WERI-Rb-1 (cell line): Measurements from ENCODE around the gene VSIG10.
"Not testable (repeated sequence)": the region's sequence is repeated elsewhere in the genome, so short reads cannot be mapped to it uniquely, and the experiment has no call there.

Experiments
- DNase-seq: peaks from one replicate; pipeline ENCODE4 v3.0.0-alpha.2; 2020
- H3K27ac ChIP-seq: fragments of 250-450 bp; sonication (Bioruptor Pico); 2 replicates; pipeline ENCODE4 v1.5.1; 2020; ENCODE audit warnings: mild to moderate bottlenecking, moderate library complexity
- H3K27me3 ChIP-seq: fragments of 250-450 bp; sonication (Bioruptor Pico); 2 replicates; pipeline ENCODE4 v1.5.1; 2021; ENCODE audit warnings: mild to moderate bottlenecking, low read depth, moderate library complexity; ENCODE audit not compliant: insufficient read depth, severe bottlenecking
- H3K36me3 ChIP-seq: fragments of 250-450 bp; sonication (Bioruptor Pico); 2 replicates; pipeline ENCODE4 v1.5.1; 2020; ENCODE audit warnings: mild to moderate bottlenecking, moderate library complexity
- H3K4me3 ChIP-seq: 2 replicates; pipeline ENCODE4 v1.5.1; 2011; ENCODE audit warnings: low read depth, mild to moderate bottlenecking, control low read depth, low read length
- H3K9me3 ChIP-seq: fragments of 250-450 bp; sonication (Bioruptor Pico); 2 replicates; pipeline ENCODE4 v1.5.1; 2021; ENCODE audit warnings: mild to moderate bottlenecking, moderate library complexity; ENCODE audit not compliant: severe bottlenecking
- TF ChIP-seq, protein P1 (sequence below): IDR thresholded peaks from 2 replicates; pipeline ENCODE4 v1.5.1; 2011; ENCODE audit warnings: low read depth, mild to moderate bottlenecking, control low read depth, inconsistent platforms, low read length

The VSIG10 gene

DNA sequence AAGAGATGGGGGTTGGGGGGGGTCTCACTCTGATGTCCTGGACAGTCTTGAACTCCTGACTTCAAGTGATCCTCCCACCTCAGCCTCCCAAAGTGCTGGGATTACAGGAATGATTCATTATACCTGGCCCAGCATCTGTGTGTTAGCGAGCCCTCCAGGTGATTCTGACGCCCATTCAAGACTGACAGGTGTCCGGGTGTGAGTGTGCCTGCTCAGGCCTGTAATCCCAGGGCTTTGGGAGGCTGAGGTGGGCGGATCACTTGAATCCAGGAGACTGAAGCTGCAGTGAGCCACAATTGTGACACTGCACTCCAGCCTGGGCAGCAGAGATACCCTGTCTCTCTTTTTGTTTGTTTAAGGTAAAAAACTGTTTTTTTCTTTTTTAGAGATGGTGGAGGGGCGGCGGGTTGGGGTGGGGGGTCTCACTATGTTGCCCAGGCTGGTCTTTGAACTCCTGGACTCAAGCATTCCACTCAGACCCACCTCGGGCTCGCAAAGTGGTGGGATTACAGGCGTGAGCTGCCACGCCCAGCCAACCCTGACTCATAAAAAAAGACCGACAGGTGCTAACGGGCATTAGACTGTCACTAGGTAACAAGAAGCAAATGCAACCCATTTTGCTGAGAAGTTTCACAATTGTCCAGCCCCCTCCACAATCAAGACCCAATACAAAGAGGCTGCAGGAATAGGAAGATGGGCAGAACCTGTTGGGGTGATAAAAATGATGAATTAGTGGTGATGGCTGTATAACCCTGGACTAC, 4.7 kb downstream of the VSIG10 start:
- peak; percentile 81 for DNase-seq
- Histone ChIP-seq H3K4me3 (no peak overlapping the region), H3K36me3 (peaks cover 2% of the 10 kb centered on the region; the same call in 1 of the 2 replicates), H3K27me3 (no peaks in the 10 kb centered on the region), H3K9me3 (no peaks in the 10 kb centered on the region), H3K27ac (peak overlapping the region; percentile 3)
- TF ChIP-seq, protein P1, sequence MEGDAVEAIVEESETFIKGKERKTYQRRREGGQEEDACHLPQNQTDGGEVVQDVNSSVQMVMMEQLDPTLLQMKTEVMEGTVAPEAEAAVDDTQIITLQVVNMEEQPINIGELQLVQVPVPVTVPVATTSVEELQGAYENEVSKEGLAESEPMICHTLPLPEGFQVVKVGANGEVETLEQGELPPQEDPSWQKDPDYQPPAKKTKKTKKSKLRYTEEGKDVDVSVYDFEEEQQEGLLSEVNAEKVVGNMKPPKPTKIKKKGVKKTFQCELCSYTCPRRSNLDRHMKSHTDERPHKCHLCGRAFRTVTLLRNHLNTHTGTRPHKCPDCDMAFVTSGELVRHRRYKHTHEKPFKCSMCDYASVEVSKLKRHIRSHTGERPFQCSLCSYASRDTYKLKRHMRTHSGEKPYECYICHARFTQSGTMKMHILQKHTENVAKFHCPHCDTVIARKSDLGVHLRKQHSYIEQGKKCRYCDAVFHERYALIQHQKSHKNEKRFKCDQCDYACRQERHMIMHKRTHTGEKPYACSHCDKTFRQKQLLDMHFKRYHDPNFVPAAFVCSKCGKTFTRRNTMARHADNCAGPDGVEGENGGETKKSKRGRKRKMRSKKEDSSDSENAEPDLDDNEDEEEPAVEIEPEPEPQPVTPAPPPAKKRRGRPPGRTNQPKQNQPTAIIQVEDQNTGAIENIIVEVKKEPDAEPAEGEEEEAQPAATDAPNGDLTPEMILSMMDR: no peak

- DNase-seq: no peak
- peaks cover 4% of the 10 kb centered on the region for H3K36me3 ChIP-seq
- H3K4me3 ChIP-seq: no peak overlapping the region
- no peak overlapping the region for H3K27ac ChIP-seq
- no peaks in the 10 kb centered on the region for H3K27me3 ChIP-seq
- H3K9me3 ChIP-seq: no peaks in the 10 kb centered on the region
- TF ChIP-seq, protein P1: no peak
Observed at GRCh38 chr12:118098401-118098800, 5.4 kb downstream of the VSIG10 start.

GRCh38 chr12:118094039-118094438, 9.8 kb downstream of the VSIG10 start:
- TF ChIP-seq, protein P1: no peak
- no peak overlapping the region for H3K4me3 ChIP-seq
- peaks cover 16% of the 10 kb centered on the region for H3K36me3 ChIP-seq
- H3K27ac ChIP-seq: no peak overlapping the region
- no peaks in the 10 kb centered on the region for H3K27me3 ChIP-seq
- no peak for DNase-seq
- no peaks in the 10 kb centered on the region for H3K9me3 ChIP-seq

- TF ChIP-seq, protein P1: no peak
- H3K9me3 ChIP-seq: no peaks in the 10 kb centered on the region
- H3K27me3 ChIP-seq: no peaks in the 10 kb centered on the region
- no peak overlapping the region for H3K27ac ChIP-seq
- DNase-seq: no peak
- H3K4me3 ChIP-seq: no peak overlapping the region
- H3K36me3 ChIP-seq: peaks cover 16% of the 10 kb centered on the region
Observed at GRCh38 chr12:118089782-118090181, 14.0 kb downstream of the VSIG10 start.

- TF ChIP-seq, protein P1: no peak
- no peak for DNase-seq
- H3K9me3 ChIP-seq: peaks cover 6% of the 10 kb centered on the region
- H3K36me3 ChIP-seq: peaks cover 17% of the 10 kb centered on the region
- no peaks in the 10 kb centered on the region for H3K27me3 ChIP-seq
- no peak overlapping the region for H3K27ac ChIP-seq
- H3K4me3 ChIP-seq: no peak overlapping the region
Observed at GRCh38 chr12:118082161-118082560, 21.6 kb downstream of the VSIG10 start.

GRCh38 chr12:118081521-118081920, 22.3 kb downstream of the VSIG10 start:
- peaks cover 17% of the 10 kb centered on the region for H3K36me3 ChIP-seq

More at GRCh38 chr12:118081521-118081920, 22.3 kb downstream of the VSIG10 start:
- not testable (repeated sequence) for H3K27me3 ChIP-seq, H3K4me3 ChIP-seq, DNase-seq, H3K27ac ChIP-seq, H3K9me3 ChIP-seq
